GM13976 (cell line): Measurements from ENCODE around the gene KCTD5.
"Not testable (repeated sequence)": the region's sequence is repeated elsewhere in the genome, so short reads cannot be mapped to it uniquely, and the experiment has no call there.

Source experiments
- DNase-seq: peaks from one replicate; pipeline ENCODE4 v3.0.0; 2012; ENCODE audit warnings: low spot score
- in situ Hi-C: fragments of 300-500 bp; cut with MboI; formaldehyde crosslinking; loops from one replicate; pipeline ENCODE4 v1.12.0; 2022; ENCODE audit warnings: low sequenced_read_pairs, mixed read lengths, inconsistent platforms; ENCODE audit not compliant: unreplicated experiment
- TF ChIP-seq, protein P1 (sequence below): IDR thresholded peaks from 2 replicates; pipeline ENCODE4 v1.5.1; 2012; ENCODE audit warnings: borderline replicate concordance, mild to moderate bottlenecking; ENCODE audit not compliant: insufficient read depth; ENCODE audit errors: extremely low read depth, missing control alignments, control extremely low read depth

The KCTD5 gene

DNA sequence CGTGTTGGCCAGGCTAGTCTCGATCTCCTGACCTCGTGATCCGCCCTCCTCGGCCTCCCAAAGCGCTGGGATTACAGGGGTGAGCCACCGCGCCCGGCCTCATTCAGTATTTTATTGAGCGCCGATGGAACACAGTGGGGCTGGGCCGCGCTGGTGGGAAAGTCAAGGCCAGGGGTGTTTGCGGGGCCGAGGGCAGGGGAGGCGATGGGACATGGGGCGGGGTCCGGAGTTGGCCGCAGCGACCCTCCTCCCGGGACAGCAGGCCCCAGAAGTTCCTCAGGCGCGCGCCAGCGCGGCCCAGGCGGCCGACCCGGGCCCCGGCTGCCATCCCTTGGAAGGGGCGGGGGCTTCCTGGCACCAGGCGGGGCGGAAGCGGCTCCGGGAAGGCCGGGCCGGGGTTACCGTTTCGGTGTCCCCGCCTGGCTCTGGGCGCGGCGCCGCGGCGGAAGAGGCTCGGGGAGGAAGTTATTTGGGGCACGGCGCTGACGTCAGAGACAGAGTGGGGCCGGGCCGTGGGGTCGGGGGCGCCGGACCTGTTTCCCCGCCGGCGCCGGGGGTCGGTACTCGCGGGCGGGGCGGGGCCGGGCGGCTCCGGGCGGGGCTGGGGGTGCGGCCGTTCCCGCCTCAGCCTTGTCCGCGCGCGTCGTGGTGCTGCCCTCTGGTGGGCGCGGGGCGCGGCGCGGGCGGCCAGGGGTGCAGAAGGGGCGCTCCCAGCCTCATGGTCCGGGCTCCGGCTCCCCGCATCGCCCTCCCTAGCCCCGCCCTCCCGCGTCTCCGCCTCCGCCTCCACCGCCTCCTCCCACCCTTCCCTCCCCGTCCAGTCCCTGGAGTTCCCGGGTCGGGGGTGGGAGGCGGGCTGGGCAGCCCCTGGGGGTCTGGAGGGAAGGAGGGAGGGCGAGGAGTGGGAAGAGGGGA, 38.7 kb downstream of the KCTD5 start:
- in situ Hi-C loops = no loop called here
- TF ChIP-seq, protein P1, sequence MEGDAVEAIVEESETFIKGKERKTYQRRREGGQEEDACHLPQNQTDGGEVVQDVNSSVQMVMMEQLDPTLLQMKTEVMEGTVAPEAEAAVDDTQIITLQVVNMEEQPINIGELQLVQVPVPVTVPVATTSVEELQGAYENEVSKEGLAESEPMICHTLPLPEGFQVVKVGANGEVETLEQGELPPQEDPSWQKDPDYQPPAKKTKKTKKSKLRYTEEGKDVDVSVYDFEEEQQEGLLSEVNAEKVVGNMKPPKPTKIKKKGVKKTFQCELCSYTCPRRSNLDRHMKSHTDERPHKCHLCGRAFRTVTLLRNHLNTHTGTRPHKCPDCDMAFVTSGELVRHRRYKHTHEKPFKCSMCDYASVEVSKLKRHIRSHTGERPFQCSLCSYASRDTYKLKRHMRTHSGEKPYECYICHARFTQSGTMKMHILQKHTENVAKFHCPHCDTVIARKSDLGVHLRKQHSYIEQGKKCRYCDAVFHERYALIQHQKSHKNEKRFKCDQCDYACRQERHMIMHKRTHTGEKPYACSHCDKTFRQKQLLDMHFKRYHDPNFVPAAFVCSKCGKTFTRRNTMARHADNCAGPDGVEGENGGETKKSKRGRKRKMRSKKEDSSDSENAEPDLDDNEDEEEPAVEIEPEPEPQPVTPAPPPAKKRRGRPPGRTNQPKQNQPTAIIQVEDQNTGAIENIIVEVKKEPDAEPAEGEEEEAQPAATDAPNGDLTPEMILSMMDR = peak; percentile 97
- peak; percentile 94 for DNase-seq

DNA sequence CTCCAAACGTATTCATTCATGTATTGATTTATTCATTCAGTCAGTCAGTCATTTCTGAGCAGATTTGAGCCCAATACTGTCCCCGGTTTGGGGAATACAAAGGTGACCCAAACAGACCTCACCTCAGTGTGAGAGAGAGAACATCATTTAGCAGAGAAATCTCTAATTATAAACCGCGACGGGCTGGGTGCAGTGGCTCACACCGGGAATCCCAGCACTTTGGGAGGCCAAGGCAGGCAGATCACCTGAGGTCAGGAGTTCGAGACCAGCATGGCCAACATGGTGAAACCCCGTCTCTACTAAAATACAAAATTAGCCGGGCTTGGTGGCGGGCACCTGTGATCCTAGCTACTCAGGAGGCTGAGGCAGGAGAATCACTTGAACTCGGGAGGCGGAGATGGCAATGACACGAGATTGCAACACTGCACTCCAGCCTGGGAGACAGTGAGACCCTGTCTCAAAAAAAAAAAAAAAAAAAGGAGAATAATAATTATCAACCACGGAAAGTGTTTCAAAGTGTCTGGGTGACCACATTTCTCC, 39.4 kb downstream of the KCTD5 start:
- in situ Hi-C loops, DNase-seq: not testable (repeated sequence)

DNA sequence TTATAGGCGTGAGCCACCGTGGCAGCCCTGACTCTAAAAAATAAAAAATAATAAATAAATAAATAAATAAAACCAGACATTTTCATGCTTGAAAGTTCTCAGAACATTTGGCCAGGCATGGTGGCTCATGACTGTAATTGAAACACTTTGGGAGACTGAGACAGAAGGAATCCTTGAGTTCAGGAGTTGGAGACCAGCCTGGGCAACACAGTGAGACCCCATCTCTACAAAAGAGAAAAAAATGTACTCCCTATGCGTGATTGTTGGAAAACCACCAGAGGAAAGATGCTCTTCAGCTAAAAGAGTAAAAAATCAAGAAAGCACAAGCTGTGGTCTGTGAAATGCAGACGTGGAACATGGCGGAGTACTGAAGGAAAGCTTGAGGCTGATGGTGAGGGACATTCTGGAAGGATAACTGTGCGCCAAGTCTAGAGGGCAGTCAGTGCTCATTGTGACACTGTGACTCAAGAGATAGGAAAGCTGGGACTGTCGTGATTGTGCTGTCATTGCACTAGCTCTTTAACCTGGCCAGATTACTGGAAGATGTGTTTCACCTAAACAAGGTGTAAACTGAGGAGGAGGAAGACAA, 41.9 kb downstream of the KCTD5 start:
- TF ChIP-seq, protein P1 = no peak
- in situ Hi-C loops = no loop called here

GRCh38 chr16:2724816-2725348, 42.6 kb downstream of the KCTD5 start:
- no peak for DNase-seq
- TF ChIP-seq, protein P1 = no peak
- in situ Hi-C loops = no loop called here

More for the DNA sequence above, 41.9 kb downstream of the KCTD5 start:
- DNase-seq = no peak

GRCh38 chr16:2726923-2727322, 44.6 kb downstream of the KCTD5 start:
- TF ChIP-seq, protein P1 = no peak
- no peak for DNase-seq
- in situ Hi-C loops = no loop called here

- no peak for DNase-seq
- in situ Hi-C loops = no loop called here
- TF ChIP-seq, protein P1 = no peak
Observed at GRCh38 chr16:2728034-2728433, 45.7 kb downstream of the KCTD5 start.
